Mucosa of stomach (tissue), 1 donor: ENCODE data around the gene FHIP1B.
A peak's percentile ranks its signal among the peaks of the same experiment; 100 is the strongest.
"Not testable (repeated sequence)": the region's sequence is repeated elsewhere in the genome, so short reads cannot be mapped to it uniquely, and the experiment has no call there.

Experiments used
- H3K27me3 ChIP-seq: one replicate; pipeline ENCODE4 v1.7.0; 2013; ENCODE audit warnings: mild to moderate bottlenecking, low read length; ENCODE audit not compliant: control insufficient read depth, insufficient read depth
- H3K36me3 ChIP-seq: one replicate; pipeline ENCODE4 v1.7.0; 2013; ENCODE audit warnings: low read length; ENCODE audit not compliant: control insufficient read depth, insufficient read depth
- H3K4me1 ChIP-seq: one replicate; pipeline ENCODE4 v1.7.0; 2013; ENCODE audit warnings: mild to moderate bottlenecking, low read length; ENCODE audit not compliant: control insufficient read depth, insufficient read depth
- H3K4me3 ChIP-seq: one replicate; pipeline ENCODE4 v1.7.0; 2013; ENCODE audit warnings: low read length
- H3K9ac ChIP-seq: one replicate; pipeline ENCODE4 v1.7.0; 2013; ENCODE audit warnings: mild to moderate bottlenecking, low read length, moderate library complexity
- H3K9me3 ChIP-seq: one replicate; pipeline ENCODE4 v1.7.0; 2013; ENCODE audit warnings: mild to moderate bottlenecking, low read length, moderate library complexity; ENCODE audit not compliant: control insufficient read depth
- donor health status: Pancreatic carcinoma.

Gene FHIP1B

DNA sequence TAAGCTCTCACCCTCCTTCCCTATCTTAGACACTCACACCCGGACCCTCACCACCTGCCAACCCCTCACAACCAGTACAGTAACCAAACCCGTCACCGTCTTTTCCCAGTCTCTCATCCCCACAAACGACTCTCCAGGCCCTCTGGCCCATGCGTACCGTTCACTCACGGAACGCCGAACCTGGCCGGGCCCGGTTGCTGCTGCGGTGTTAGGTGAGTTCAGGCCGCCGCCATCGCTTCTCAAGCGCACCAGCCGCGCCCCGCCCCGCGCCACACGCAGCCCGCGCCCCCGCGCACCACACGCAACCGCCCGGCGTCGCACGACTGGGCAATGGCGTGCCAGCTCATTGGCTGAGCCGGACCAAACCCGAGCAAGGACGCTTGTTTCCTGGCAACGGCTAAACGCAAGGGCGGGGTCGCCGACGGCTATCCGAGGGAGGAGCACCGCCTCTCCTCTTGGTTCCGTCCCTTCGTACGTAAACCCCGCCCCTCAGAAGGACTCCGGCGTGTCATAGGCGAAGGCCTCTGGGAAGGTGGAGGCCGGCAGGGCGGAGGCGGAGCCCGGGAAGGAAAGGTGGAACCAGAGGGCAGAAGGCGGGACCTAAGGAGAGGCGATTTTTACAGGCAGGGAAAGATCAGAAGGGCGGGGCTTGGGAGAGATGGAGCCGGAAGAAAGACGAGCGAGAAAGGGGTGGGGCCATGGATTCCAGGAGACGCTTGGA lies at the start of gene FHIP1B:
Gene FHIP1B (minus strand): TSS at position 250 of the 721 bp plus-strand sequence. CDS start 10,120 bp downstream, outside the sequence.
- no peaks in the 10 kb centered on the region for H3K9me3 ChIP-seq
- peak within 1 kb of the TSS; percentile 81 for H3K4me3 ChIP-seq
- no peaks in the 10 kb centered on the region for H3K36me3 ChIP-seq
- no peaks in the 10 kb centered on the region for H3K27me3 ChIP-seq
- H3K4me1 ChIP-seq: peaks cover 25% of the 10 kb centered on the region
- peak within 1 kb of the TSS; percentile 97 for H3K9ac ChIP-seq

DNA sequence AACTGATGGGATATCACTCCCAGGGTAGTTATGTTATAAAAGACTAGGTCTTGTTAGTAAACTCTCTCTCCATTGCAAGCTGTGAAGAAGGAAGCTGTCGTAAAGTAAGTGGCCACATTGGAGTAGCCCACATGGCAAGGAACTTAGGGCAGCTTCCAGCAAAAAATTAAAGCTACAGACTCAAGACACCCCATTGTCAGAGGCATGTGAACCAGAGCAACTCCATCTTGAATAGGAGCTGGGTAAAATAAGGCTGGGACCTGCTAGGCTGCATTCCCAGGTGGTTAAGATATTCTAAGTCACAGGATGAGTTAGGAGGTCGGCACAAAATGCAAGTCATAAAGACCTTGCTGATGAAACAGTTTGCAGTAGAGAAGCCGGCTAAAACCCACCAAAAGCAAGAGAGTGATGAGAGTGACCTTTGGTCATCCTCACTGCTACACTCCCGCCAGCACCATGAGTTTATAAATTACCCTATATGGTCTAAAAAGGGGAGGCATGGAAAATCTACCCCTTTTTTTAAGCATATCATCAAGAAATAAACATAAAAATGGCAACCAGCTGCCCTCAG lies 49.1 kb upstream of the FHIP1B start:
- H3K27me3 ChIP-seq: no peaks in the 10 kb centered on the region
- no peaks in the 10 kb centered on the region for H3K36me3 ChIP-seq
- H3K9me3 ChIP-seq: no peaks in the 10 kb centered on the region
- no peak overlapping the region for H3K4me3 ChIP-seq
- no peak overlapping the region for H3K9ac ChIP-seq
- no peaks in the 10 kb centered on the region for H3K4me1 ChIP-seq

DNA sequence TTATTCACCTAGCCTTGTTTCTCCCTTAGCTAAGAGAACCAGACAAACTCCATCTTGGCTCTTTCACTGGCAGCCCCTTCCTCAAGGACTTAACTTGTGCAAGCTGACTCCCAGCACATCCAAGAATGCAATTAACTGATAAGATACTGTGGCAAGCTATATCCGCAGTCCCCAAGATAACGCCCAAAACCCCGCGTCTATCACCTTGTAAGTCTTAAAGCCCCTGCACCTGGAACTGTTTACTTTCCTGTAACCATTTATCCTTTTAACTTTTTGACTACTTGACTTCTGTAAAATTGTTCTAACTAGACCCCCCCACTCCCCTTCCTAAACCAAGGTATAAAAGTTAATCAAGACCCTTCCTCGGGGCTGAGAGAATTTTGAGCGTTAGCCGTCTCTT lies 46.4 kb upstream of the FHIP1B start:
- not testable (repeated sequence) for H3K36me3 ChIP-seq, H3K9me3 ChIP-seq, H3K9ac ChIP-seq, H3K4me3 ChIP-seq, H3K4me1 ChIP-seq, H3K27me3 ChIP-seq

DNA sequence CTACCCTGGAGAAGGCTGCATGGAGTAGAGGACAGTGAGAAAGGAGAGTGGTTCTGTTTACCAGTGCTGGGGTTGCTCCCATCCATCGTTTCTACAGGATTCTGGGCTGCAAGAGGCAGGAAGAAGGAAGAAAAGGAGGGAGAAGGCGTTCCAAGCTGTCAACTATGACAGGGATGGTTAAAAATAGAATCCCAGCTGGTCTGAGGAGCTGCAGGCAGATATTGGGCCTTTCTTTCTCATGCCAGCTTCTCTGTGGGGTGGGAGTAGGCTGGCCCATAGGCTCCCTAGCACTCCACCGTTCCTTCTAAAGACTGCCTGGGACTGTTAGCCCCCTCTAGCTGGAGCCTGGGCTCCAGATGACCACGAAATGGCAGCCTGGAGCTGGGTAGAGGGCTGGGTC lies 38.8 kb upstream of the FHIP1B start:
- H3K4me3 ChIP-seq: no peak overlapping the region
- no peak overlapping the region for H3K9ac ChIP-seq
- H3K36me3 ChIP-seq: no peaks in the 10 kb centered on the region
- H3K27me3 ChIP-seq: no peaks in the 10 kb centered on the region
- H3K4me1 ChIP-seq: no peaks in the 10 kb centered on the region
- no peaks in the 10 kb centered on the region for H3K9me3 ChIP-seq

DNA sequence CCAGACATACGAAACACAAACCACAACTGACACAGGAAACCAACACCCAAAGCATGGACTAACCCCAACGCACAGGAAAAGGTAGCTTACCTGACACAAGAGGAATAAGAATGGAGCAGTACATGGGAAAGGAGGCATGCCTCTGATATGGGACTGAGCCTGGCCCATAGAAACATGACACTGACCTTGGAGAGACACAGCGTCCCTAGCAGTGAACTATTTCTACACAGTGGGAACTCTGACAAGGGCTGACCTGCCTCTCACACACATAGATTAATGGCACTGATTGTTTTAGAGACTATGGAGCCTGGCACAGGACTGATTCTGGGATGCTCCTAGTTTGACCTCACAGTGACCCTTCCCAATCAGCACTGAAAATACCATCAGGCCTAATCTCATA lies 37.2 kb upstream of the FHIP1B start:
- Histone ChIP-seq H3K9ac (no peak overlapping the region), H3K36me3 (no peaks in the 10 kb centered on the region), H3K27me3 (no peaks in the 10 kb centered on the region), H3K9me3 (no peaks in the 10 kb centered on the region), H3K4me3 (no peak overlapping the region), H3K4me1 (no peaks in the 10 kb centered on the region)

DNA sequence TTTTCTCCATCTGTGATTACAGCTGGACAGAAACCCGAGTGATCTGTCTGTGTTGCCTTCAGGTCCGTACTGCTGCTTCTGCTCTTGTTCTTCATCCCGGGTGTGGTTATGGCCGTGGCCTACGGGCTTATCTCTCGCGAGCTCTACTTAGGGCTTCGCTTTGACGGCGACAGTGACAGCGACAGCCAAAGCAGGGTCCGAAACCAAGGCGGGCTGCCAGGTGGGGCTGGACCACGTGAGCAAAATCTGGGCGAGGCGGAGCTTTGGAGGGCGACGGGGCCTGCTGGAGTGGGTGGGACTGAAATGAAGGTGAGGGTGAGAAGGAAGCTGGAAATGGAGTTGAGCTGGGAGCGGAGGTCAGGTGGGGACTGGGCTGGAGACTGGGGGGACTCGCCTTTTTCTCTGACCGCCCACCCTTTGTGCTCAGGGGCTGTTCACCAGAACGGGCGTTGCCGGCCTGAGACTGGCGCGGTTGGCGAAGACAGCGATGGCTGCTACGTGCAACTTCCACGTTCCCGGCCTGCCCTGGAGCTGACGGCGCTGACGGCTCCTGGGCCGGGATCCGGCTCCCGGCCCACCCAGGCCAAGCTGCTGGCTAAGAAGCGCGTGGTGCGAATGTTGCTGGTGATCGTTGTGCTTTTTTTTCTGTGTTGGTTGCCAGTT lies 36.3 kb upstream of the FHIP1B start:
- Histone ChIP-seq H3K9me3 (no peaks in the 10 kb centered on the region), H3K4me3 (no peak overlapping the region)

DNA sequence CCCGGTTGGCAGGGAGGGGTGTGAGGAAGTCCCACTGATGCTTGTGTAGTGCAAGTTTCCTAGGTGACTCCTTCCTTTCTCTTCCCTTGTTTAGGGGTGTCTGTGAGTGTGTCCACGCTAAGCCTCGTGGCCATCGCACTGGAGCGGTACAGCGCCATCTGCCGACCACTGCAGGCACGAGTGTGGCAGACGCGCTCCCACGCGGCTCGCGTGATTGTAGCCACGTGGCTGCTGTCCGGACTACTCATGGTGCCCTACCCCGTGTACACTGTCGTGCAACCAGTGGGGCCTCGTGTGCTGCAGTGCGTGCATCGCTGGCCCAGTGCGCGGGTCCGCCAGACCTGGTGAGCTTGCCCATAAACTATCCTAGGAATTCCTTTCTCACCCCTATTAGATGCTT lies 35.6 kb upstream of the FHIP1B start:
- H3K9ac ChIP-seq: no peak overlapping the region
- no peaks in the 10 kb centered on the region for H3K9me3 ChIP-seq
- H3K4me1 ChIP-seq: no peaks in the 10 kb centered on the region
- no peaks in the 10 kb centered on the region for H3K36me3 ChIP-seq
- no peaks in the 10 kb centered on the region for H3K27me3 ChIP-seq
- H3K4me3 ChIP-seq: no peak overlapping the region

More for the DNA sequence above, 36.3 kb upstream of the FHIP1B start:
- H3K9ac ChIP-seq: no peak overlapping the region
- no peaks in the 10 kb centered on the region for H3K27me3 ChIP-seq
- no peaks in the 10 kb centered on the region for H3K4me1 ChIP-seq
- H3K36me3 ChIP-seq: no peaks in the 10 kb centered on the region

DNA sequence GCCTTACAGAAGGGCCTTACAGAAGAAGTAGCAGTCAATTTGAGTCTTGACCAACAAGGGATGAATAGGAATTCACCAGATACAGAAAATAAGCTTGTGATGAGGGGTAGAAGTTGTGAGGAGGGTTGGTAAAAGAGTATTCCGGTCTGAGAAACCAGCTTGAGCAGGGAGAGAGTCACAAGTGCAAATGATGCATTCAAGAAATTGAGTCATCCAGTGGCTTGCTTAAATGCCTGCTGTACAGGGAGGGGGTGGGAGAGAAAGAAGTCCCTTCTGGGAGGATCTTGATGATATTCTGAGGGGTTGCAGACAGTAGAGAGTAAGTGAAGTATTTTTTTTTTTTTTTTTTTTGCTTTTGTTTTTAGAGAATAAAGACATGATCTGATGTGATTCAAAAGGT lies 34.4 kb upstream of the FHIP1B start:
- no peak overlapping the region for H3K9ac ChIP-seq
- H3K4me3 ChIP-seq: no peak overlapping the region

DNA sequence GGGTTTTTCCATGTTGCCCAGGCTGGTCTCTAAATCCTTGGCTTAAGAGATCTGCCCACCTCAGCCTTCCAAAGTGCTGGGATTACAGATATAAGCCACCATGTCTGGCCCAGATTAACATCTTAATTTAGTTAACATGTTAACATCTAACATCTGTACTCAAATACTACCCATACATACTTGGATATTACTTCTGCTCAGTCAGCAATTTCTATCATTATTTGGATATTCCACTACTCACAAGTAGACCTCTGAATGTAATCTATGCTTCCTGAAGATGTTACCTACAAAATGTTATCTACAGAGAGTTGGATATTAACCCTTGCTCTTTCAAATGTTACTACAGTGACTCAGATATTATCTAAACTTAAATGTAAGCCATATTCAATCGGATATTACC lies 29.2 kb upstream of the FHIP1B start:
- peaks cover 14% of the 10 kb centered on the region for H3K4me1 ChIP-seq
- no peaks in the 10 kb centered on the region for H3K36me3 ChIP-seq
- H3K9ac ChIP-seq: no peak overlapping the region
- H3K27me3 ChIP-seq: peaks cover 25% of the 10 kb centered on the region
- H3K9me3 ChIP-seq: no peaks in the 10 kb centered on the region
- no peak overlapping the region for H3K4me3 ChIP-seq

More for the DNA sequence above, 34.4 kb upstream of the FHIP1B start:
- no peaks in the 10 kb centered on the region for H3K4me1 ChIP-seq
- no peaks in the 10 kb centered on the region for H3K9me3 ChIP-seq
- H3K27me3 ChIP-seq: no peaks in the 10 kb centered on the region
- H3K36me3 ChIP-seq: no peaks in the 10 kb centered on the region

DNA sequence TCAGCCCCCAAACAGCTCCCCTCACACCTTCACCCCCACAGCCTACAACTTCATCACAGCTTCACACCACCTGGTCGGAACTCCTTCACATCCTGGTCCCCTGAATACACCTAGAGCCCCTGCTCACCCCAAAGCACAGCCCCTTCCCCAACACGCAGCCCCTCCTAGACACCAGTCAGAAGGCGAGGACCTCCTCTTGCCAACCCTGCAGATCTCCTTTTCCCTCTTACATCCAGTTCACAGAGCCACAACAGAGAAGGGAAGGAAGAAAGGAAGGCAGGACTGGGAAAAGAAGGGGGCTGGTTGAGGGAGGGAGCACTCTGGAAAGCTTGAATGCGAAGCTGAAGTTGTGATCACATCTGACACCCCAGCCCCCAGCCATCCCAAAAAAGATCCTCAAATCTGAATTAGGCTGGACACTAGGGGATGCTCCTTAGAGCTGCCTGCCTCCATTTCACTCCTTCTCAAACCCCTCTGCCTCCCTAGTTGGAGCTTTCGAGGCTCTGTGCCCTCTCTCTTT lies 25.8 kb upstream of the FHIP1B start:
- Histone ChIP-seq H3K9ac (no peak overlapping the region), H3K27me3 (peaks cover 36% of the 10 kb centered on the region), H3K36me3 (no peaks in the 10 kb centered on the region), H3K4me3 (no peak overlapping the region), H3K4me1 (peaks cover 15% of the 10 kb centered on the region), H3K9me3 (no peaks in the 10 kb centered on the region)

DNA sequence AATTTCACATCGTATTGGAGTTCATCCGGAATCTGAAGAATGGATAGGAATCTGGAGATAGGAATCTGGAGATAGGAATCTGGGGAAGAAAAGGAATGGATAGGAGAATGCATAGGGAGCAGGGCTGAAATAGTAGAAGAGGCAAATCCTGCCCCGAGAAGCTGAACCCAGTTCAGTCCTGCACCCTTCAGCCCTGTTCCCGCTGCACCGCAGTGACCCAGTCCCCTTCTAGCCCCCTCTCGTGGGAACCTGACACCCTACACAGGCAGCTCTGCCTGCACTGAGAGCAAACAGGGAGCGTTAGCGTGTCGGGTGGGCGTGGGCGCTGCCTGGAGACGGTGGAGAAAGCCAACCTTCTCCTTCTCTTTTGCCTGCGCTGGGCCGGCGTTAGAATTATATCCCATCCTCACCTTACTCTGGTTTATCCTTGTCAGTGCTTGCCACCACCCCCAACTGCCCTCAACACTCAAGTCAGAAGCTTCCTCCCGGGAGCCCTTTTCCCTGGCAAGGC lies 24.2 kb upstream of the FHIP1B start:
- Histone ChIP-seq H3K36me3 (no peaks in the 10 kb centered on the region), H3K4me1 (peaks cover 17% of the 10 kb centered on the region), H3K27me3 (peaks cover 36% of the 10 kb centered on the region), H3K9ac (no peak overlapping the region), H3K9me3 (no peaks in the 10 kb centered on the region), H3K4me3 (no peak overlapping the region)

DNA sequence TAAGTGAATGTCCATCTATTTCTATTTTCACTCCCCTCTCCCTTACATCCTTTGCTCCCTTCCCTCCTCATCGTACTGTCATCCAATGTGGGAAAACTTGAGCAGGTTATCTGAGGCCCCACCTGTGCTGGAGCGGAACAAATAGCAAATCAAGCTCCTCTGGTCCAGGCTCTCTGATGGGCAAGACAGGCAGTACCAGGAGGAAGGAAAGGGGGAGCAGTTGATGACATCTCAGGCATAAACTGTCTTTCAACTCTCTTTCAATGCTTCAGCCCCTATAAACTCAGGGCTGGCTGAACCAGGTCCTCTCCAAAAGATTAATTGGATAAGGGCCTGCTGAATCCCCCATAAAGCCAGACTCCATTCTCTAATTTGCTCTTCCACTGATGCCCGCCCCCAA lies 23.7 kb upstream of the FHIP1B start:
- H3K9ac ChIP-seq: no peak overlapping the region
- H3K27me3 ChIP-seq: peaks cover 36% of the 10 kb centered on the region
- peaks cover 21% of the 10 kb centered on the region for H3K4me1 ChIP-seq

More for the DNA sequence above, 23.7 kb upstream of the FHIP1B start:
- no peaks in the 10 kb centered on the region for H3K36me3 ChIP-seq
- no peak overlapping the region for H3K4me3 ChIP-seq
- H3K9me3 ChIP-seq: no peaks in the 10 kb centered on the region
